GM13976 (cell line): ENCODE data around the gene CFAP69.

Experiments used
- DNase-seq: peaks from one replicate; pipeline ENCODE4 v3.0.0; 2012; ENCODE audit warnings: low spot score
- in situ Hi-C: fragments of 300-500 bp; cut with MboI; formaldehyde crosslinking; loops from one replicate; pipeline ENCODE4 v1.12.0; 2022; ENCODE audit warnings: low sequenced_read_pairs, mixed read lengths, inconsistent platforms; ENCODE audit not compliant: unreplicated experiment
- TF ChIP-seq, protein P1 (sequence below): IDR thresholded peaks from 2 replicates; pipeline ENCODE4 v1.5.1; 2012; ENCODE audit warnings: borderline replicate concordance, mild to moderate bottlenecking; ENCODE audit not compliant: insufficient read depth; ENCODE audit errors: extremely low read depth, missing control alignments, control extremely low read depth

CFAP69 gene

GRCh38 chr7:90309872-90310271 lies 64.9 kb downstream of the CFAP69 start:
- in situ Hi-C loops = no loop called here
- DNase-seq = no peak
- TF ChIP-seq, protein P1, sequence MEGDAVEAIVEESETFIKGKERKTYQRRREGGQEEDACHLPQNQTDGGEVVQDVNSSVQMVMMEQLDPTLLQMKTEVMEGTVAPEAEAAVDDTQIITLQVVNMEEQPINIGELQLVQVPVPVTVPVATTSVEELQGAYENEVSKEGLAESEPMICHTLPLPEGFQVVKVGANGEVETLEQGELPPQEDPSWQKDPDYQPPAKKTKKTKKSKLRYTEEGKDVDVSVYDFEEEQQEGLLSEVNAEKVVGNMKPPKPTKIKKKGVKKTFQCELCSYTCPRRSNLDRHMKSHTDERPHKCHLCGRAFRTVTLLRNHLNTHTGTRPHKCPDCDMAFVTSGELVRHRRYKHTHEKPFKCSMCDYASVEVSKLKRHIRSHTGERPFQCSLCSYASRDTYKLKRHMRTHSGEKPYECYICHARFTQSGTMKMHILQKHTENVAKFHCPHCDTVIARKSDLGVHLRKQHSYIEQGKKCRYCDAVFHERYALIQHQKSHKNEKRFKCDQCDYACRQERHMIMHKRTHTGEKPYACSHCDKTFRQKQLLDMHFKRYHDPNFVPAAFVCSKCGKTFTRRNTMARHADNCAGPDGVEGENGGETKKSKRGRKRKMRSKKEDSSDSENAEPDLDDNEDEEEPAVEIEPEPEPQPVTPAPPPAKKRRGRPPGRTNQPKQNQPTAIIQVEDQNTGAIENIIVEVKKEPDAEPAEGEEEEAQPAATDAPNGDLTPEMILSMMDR = no peak

DNA sequence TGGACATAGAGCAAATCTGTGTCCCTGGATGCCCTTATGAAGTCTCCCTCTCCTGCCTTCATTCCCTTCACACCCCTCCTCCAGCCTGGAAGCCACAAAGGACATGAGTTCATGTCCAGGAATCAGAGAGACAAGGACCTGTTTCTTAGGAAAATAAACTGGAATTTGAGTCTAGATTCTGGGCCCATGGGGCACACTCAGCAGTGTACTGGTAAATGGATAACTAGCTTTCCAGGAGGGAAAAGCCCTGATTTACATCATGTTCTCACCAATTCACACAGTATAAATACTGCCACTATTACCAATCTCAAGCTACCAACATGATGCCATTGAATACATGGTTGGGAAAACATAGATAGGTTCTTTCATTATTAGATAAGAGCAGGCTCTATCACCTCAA lies 66.2 kb downstream of the CFAP69 start:
- in situ Hi-C loops = no loop called here

GRCh38 chr7:90312745-90313144 lies 67.8 kb downstream of the CFAP69 start:
- TF ChIP-seq, protein P1 = peak; percentile 18
- in situ Hi-C loops = no loop called here
- DNase-seq = no peak

More for the DNA sequence above, 66.2 kb downstream of the CFAP69 start:
- no peak for DNase-seq
- TF ChIP-seq, protein P1 = no peak

- in situ Hi-C loops = no loop called here
- no peak for DNase-seq
- TF ChIP-seq, protein P1 = no peak
Measured at GRCh38 chr7:90313907-90314306, 68.9 kb downstream of the CFAP69 start.

- TF ChIP-seq, protein P1 = no peak
- DNase-seq = no peak
- in situ Hi-C loops = no loop called here
Measured at GRCh38 chr7:90320014-90320413, 75.0 kb downstream of the CFAP69 start.

DNA sequence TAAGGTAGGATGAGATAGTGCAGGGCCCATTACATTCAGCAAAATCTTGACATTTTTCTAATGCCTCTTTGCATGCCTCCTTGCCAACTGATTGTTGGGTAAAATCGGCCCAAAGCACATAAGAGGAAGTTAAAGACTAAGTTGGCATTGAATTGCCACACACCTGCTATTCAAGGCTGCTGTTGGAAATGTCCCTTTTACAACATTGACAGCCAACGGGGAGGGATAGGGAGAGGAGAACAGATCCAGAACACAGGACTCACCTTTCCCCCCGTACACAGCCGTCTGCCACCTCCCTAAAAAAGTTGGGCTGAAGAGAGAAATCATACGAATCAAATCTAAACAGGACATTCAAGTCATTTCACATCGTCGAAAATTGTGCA lies 75.4 kb downstream of the CFAP69 start:
- TF ChIP-seq, protein P1 = no peak
- in situ Hi-C loops = no loop called here
- no peak for DNase-seq

- in situ Hi-C loops = no loop called here
- peak; percentile 44 for DNase-seq
Measured at GRCh38 chr7:90320801-90321494, 76.0 kb downstream of the CFAP69 start, which contains the start of gene FAM237B. Gene FAM237B (minus strand): TSS chr7:90321304. CDS start chr7:90319748, 1,556 bp downstream.

More at GRCh38 chr7:90320801-90321494, 76.0 kb downstream of the CFAP69 start, which contains the start of gene FAM237B:
- TF ChIP-seq, protein P1 = no peak
